ENCODE results near the gene CNBP. TPM values are rescaled to one million over a fixed set of nuclear protein-coding genes. Genes with fewer than 3 reads are reported as not detected.

Gene CNBP
- total RNA-seq, 4 donors from 2014 or later: 169 to 329 (median 258) TPM

DNA sequence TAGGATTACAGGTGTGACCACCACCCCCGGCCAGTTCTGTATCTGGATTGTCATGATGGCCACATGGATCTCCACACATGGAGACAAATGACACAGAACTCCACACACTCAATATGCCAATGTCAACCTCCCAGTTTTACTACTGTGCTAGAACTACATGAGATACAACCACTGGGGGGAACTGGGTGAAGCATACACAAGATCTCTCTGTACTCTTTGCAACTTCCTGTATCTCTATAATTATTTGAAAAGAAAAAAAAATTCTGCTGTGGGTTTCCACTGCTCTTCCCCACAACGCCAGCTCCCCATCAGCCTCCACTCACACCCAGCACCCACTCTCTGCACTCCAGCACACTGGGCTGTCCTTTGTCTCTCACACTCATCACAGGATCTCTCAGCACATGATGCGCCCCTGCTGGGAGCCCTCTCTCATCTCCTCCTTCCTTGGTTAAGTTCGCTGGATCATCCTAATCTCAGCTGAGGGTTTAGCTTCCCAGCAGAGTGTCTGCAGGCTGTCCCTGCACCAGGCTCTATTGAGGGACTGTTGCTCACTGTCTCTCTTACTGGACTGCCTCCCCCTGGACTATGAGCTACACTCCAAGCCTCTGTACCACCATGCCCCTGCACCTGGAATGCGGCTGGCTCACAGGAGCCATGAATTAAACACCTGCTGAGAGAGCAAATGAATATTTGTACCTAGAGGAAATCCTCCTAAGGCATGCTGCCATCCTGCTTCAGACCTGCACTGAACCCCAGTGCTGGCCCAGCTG lies 51.4 kb downstream of the CNBP start:
- Histone ChIP-seq H3K4me1 (no peaks in the 10 kb centered on the region), H3K4me3 (no peak overlapping the region), H3K36me3 (peaks cover 0 to 74% (median 32%) of the 10 kb centered on the region in 4 donors), H3K27me3 (no peaks in the 10 kb centered on the region), H3K9me3 (no peaks in the 10 kb centered on the region), H3K27ac (no peak overlapping the region)
- 90 to 92% methylated on average over 3 to 5 of the region's 5 CpGs for WGBS, 2 donors (ENCODE audit: low coverage in 1 of 2)
- TF ChIP-seq EP300 (IDR thresholded peaks at IDR 0.05; ENCODE audit: low read depth) (no peak), POLR2A (IDR thresholded peaks at IDR 0.05) (no peak), POLR2AphosphoS5 (IDR thresholded peaks at IDR 0.05) (no peak)
- TF ChIP-seq, protein P1, sequence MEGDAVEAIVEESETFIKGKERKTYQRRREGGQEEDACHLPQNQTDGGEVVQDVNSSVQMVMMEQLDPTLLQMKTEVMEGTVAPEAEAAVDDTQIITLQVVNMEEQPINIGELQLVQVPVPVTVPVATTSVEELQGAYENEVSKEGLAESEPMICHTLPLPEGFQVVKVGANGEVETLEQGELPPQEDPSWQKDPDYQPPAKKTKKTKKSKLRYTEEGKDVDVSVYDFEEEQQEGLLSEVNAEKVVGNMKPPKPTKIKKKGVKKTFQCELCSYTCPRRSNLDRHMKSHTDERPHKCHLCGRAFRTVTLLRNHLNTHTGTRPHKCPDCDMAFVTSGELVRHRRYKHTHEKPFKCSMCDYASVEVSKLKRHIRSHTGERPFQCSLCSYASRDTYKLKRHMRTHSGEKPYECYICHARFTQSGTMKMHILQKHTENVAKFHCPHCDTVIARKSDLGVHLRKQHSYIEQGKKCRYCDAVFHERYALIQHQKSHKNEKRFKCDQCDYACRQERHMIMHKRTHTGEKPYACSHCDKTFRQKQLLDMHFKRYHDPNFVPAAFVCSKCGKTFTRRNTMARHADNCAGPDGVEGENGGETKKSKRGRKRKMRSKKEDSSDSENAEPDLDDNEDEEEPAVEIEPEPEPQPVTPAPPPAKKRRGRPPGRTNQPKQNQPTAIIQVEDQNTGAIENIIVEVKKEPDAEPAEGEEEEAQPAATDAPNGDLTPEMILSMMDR (IDR thresholded peaks at IDR 0.05): no peak
- intact Hi-C loops (cut with DNase I; ENCODE audit: low total_unique reads) (no loop called here), in situ Hi-C loops (cut with MboI; ENCODE audit: low pct_ligation_motif_present in 1 of 4, low pct_unique_long_range_greater_than_20kb in 1 of 4, low sequenced_read_pairs in 3 of 4) (no loop called here)
- no peak for DNase-seq

DNA sequence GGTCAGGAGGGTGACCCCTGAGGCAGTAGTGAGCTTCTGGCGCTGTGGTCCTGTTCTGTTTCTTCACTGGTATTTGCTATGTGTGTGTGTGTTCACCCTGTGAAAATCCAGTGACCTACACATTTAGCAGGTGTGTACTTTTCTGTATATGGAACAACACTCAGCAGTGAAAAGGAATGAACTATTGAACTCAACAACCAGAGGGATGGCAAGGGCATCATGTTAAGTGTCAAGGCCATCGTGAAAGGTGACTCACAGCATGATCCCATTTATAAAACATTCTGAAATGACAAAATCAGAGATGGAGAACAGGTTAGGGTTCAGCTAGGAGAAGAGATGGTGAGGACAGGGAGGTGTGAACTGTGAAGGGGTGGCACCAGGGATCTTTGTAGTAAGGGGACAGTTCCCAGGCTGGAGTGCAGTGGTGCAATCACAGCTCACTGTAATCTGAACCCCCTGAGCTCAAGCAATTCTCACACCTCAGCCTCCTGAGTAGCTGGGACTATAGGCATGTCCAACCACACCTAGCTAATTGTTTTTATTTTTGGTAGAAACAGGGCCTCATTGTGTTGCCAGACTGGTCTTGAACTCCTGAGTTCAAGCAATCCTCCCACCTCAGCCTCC lies 52.1 kb downstream of the CNBP start:
- Histone ChIP-seq H3K27ac (no peak overlapping the region), H3K9me3 (no peaks in the 10 kb centered on the region), H3K27me3 (no peaks in the 10 kb centered on the region), H3K4me3 (no peak overlapping the region), H3K4me1 (no peaks in the 10 kb centered on the region), H3K36me3 (peaks cover 0 to 67% (median 29%) of the 10 kb centered on the region in 4 donors)
- in situ Hi-C loops (cut with MboI; ENCODE audit: low pct_ligation_motif_present in 1 of 4, low pct_unique_long_range_greater_than_20kb in 1 of 4, low sequenced_read_pairs in 3 of 4) (no loop called here), intact Hi-C loops (cut with DNase I; ENCODE audit: low total_unique reads) (no loop called here)
- WGBS, 2 donors (ENCODE audit: low coverage in 1 of 2): 85 to 86% methylated on average over 1 to 2 of the region's 2 CpGs
- DNase-seq: no peak
- TF ChIP-seq EP300 (IDR thresholded peaks at IDR 0.05; ENCODE audit: low read depth) (no peak), POLR2AphosphoS5 (IDR thresholded peaks at IDR 0.05) (no peak), POLR2A (IDR thresholded peaks at IDR 0.05) (no peak)
- TF ChIP-seq, protein P1 (IDR thresholded peaks at IDR 0.05): no peak

DNA sequence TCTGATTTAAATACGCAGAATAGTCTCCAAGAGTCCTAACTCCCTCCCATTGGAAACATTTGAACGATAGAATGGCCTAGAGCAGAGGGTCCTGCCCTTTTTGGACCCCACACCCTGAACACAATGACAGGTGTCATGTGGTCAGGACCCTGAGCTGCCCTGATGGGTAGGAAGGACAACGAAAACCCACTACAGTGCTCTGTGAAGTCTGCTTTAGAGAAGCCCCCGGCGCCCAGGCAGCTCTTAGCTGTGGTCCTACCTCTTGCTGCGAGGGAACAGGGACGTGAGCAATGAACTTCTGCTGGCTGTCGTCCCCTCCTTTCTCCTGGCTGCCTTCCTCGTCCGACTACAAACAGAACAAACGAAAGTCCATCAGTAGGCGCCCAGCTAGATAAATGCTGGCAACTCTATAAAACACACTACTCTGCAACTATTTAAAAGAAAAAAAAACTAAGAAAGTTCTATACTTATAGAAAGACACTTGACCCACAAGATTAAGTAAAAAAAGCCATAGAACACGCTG lies 53.3 kb downstream of the CNBP start:
- H3K4me3 ChIP-seq: no peak overlapping the region
- H3K4me1 ChIP-seq: no peaks in the 10 kb centered on the region
- 88 to 93% methylated on average over 5 to 13 of the region's 13 CpGs for WGBS, 2 donors (ENCODE audit: low coverage in 1 of 2)
- H3K27me3 ChIP-seq: no peaks in the 10 kb centered on the region
- peaks cover 0 to 57% (median 25%) of the 10 kb centered on the region in 4 donors for H3K36me3 ChIP-seq
- no peaks in the 10 kb centered on the region for H3K9me3 ChIP-seq
- intact Hi-C loops (cut with DNase I; ENCODE audit: low total_unique reads) (no loop called here), in situ Hi-C loops (cut with MboI; ENCODE audit: low pct_ligation_motif_present in 1 of 4, low pct_unique_long_range_greater_than_20kb in 1 of 4, low sequenced_read_pairs in 3 of 4) (no loop called here)
- no peak overlapping the region for H3K27ac ChIP-seq
- no peak for DNase-seq
- TF ChIP-seq POLR2A (IDR thresholded peaks at IDR 0.05): no peak
- TF ChIP-seq POLR2AphosphoS5 (IDR thresholded peaks at IDR 0.05): no peak

DNA sequence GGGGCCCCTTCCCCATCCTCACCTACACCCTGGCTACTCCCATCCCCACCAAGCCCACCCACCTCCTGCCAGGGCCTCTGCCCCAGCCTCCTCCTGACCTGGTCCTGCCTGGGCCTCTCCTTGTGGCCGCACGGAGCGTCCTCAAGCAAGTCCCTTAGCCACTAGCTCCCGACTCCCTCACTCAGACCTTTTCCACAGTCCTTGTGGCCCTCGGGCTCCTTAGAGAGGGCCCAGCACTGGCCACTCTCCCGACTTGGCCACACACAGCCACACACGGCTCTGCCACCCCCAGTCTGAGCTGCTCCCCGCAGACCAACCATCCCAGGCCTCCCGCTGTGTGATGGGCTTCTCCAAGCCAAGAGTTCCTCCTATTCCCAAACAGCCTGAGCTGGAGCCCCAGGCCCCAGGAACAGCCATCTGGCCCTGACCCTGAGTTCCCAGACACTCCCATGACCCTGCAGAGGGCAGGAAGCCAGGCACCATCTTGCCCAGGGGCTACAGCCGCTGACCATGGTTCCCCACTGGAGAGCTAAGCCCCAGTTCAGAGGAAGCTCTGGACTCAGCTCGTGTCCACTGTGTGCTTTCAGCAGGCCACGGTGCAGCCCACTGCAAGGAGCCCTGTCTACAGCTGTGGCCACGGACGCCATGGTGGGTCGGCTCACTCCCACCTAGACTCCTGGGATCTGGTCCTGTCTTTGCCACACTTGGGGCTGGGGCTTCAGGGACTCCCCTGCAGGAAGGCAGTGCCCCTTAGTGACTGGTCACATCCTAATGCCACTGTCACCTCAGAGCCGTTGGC lies 55.1 kb downstream of the CNBP start:
- no peak overlapping the region for H3K4me3 ChIP-seq
- in situ Hi-C loops (cut with MboI; ENCODE audit: low pct_ligation_motif_present in 1 of 4, low pct_unique_long_range_greater_than_20kb in 1 of 4, low sequenced_read_pairs in 3 of 4) (no loop called here), intact Hi-C loops (cut with DNase I; ENCODE audit: low total_unique reads) (no loop called here)
- no peak for DNase-seq
- H3K4me1 ChIP-seq: peaks cover 0 to 3% (median 2%) of the 10 kb centered on the region in 4 donors
- H3K27ac ChIP-seq: no peak overlapping the region
- no peaks in the 10 kb centered on the region for H3K27me3 ChIP-seq
- no peaks in the 10 kb centered on the region for H3K9me3 ChIP-seq
- 93 to 95% methylated on average over 2 to 16 of the region's 16 CpGs for WGBS, 2 donors (ENCODE audit: low coverage in 1 of 2)
- peaks cover 0 to 40% (median 17%) of the 10 kb centered on the region in 4 donors for H3K36me3 ChIP-seq
- TF ChIP-seq POLR2AphosphoS5 (IDR thresholded peaks at IDR 0.05): no peak
- TF ChIP-seq, protein P1 (IDR thresholded peaks at IDR 0.05): no peak
- TF ChIP-seq POLR2A (IDR thresholded peaks at IDR 0.05): no peak
- no peak for TF ChIP-seq EP300 (IDR thresholded peaks at IDR 0.05; ENCODE audit: low read depth)

All from transverse colon (tissue), 4 donors.